Stimulated activated CD8-positive, alpha-beta memory T cell treated with anti-CD3 and anti-CD28 coated beads, Interleukin-15, amount 100 ng/mL, for 1 hour (primary cell): Measurements from ENCODE around the gene MRPL34.
"Not testable (repeated sequence)": the region's sequence is repeated elsewhere in the genome, so short reads cannot be mapped to it uniquely, and the experiment has no call there.

ENCODE experiments used
- DNase-seq: peaks from one replicate; pipeline ENCODE4 v3.0.0-alpha.2; 2020; ENCODE audit warnings: low read depth

MRPL34 gene

DNA sequence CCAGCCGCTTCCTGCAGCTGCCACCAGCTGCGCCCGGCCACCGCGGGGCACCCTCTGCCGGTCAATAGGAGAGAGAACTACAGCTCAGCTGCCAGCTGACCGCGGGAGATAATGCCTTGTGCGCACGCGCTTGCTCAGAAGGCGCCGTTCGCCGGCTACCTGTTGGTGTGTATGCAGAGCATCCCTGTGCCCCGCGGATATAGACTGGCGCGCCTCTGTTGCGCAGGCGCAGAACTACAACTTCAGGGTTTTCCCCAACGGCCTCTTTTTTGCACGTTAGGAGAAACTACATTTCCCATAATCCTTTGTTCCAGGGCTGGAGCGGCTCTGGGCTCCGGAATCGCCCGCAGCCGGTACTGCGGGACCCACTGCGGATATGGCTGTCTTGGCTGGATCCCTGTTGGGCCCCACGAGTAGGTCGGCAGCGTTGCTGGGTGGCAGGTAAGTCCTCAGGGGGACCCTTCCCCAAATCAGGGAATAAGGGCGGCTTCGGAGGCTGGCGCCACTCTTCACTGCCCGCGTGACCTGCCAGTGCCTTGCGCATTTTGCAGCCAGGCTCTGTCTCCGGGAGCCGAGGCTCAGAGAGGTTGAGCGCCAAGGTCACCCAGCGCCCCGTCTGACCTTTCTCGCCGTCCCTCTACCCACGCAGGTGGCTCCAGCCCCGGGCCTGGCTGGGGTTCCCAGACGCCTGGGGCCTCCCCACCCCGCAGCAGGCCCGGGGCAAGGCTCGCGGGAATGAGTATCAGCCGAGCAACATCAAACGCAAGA, at the start of gene MRPL34:
TSS of gene MRPL34 (plus strand) at position 356 of the 768 bp plus-strand sequence. CDS start at position 377, 21 bp downstream.
- peak; percentile 81 for DNase-seq

GRCh38 chr19:17256130-17256529, 49.5 kb upstream of the MRPL34 start:
- no peak for DNase-seq

DNA sequence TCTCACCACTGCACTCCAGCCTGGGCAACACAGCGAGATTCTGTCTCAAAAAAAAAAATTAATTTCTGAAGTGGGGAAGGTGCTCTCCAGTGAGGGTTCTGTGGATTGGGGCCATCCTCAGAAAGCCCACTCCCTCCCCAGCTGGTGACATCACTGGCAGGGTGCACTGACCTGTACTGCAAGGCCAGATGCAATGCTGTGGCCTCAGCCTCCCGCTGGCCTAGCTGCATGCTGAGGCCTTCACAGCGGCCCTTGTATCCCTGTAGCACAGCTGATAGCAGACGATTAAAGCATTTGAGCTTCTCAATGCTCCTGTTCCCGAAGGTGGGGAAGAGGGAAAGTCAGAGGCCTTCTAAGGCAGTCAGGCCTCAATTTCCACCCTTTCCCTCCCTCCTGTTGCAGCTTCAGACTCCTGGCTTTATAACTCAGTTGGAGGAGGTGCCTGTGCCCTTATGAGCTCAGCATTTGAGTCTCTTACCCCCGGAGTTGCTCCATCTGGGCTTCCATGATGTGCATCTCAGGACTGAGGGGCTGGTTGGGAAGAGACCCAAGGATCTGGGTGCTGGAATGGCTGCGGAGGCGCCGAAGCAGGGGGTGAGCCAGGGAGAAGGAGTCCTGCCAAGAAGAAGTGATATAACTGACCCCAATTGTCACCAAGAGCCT, 46.4 kb upstream of the MRPL34 start:
- DNase-seq, result no peak

GRCh38 chr19:17259934-17260333, 45.7 kb upstream of the MRPL34 start:
- DNase-seq, result no peak

DNA sequence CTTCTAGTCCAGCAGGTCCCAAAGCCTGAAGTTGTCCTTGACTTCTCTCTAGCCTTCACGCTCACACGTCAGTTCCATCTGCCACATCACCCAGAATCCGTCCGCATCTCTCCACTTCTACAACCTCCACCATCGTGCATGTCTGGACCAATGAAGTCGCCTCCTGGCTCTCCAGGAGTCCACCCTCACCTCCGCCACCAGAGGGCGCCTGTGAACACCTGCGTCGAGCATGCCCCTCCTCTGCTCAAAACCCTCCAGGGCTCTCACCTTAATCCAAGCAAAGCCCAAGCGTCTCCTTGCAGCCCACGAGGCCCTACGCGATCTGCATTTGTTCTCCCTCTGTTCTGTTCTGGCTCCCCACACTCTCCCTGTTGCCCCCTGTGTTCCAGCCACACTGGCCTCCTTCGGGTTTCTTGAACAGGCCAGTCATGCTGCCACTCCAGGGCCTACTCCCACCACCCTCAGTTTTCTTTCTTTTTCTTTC, 44.8 kb upstream of the MRPL34 start:
- peak; percentile 82 for DNase-seq

GRCh38 chr19:17262557-17262956, 43.1 kb upstream of the MRPL34 start:
- no peak for DNase-seq

DNA sequence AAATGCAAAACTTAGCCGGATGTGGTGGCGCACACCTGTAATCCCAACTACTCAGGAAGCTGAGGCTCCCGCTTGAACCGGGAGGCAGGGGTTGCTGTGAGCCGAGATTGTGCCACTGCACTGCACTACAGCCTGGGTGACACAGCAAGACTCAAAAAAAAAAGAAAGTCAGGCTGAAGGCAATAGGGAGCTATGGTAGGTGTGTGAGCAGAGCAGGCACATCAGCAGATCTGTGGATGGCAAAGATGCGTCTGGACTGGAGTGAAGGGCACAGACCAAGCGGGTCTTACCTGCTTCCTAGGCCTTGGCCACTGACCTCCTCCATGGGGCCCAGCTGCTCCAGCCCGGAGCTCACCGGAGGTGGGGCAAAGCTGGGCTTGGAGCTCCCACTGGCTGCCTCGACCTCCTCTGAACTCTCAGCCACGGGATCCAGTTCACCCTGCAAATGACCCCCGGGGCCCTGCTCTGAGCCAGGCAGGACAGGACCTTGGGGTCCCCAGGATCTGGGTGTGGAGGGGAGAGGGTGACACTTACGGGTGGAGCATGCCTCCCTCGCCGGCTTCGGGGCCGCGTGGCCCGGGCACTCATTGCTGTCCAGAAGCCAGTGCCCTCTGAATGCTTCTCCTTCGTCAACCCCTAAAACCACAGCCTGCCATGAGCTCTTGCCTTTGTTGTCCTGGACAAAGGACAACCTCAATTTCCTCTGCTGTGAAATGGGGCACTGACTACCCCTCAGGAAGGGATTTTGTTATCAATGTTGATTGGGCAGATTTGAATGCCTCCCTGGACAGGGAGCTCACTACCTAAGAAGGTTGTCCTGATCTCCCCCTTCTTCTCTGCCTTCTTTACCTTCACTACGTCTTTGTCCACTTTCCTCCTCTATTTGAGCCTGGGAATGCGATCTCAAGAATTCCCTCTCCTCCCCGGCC, 41.7 kb upstream of the MRPL34 start:
- no peak for DNase-seq

DNA sequence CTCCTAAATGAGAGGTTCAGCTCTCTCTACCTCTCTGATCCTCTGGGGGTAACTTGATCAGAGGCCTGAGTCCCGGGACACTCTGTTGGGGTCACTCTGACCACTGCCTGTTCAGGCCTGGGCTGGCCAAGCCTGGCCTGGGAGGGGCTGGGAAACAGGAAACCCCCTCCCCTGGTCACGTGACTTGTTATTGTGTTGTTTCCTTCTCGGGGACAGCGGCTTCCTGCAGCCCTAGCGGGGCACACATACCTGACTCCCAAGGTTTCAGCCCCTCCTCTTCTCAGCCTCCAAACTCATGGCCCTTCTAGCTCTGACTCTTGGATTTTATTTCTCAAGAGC, 41.1 kb upstream of the MRPL34 start, which contains the start of gene USHBP1:
TSS of gene USHBP1 (minus strand) at position 105 of the 339 bp plus-strand sequence. CDS start 446 bp downstream, outside the sequence.
- DNase-seq, result no peak

DNA sequence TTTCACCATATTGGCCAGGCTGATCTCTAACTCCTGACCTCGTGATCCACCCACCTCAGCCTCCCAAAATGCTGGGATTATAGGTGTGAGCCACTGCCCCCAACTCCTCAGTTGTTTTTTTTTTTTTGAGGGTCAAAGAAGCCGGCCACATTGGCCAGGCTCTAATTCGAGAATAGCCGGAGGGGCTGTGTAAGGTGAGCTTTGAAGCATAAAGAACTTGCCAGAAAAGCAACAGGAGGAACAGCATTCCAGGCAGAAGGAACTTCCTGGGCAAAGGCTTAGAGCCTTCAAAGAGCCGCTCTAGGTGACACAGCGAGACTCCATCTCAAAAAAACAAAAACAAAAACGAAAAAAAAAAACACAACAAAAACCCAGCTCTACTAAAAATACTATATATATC, 39.6 kb upstream of the MRPL34 start:
- no peak for DNase-seq

- DNase-seq, result no peak
Observed at GRCh38 chr19:17266589-17266974, 39.1 kb upstream of the MRPL34 start.

- peak; percentile 86 for DNase-seq
Observed at GRCh38 chr19:17266975-17267788, 38.5 kb upstream of the MRPL34 start, which contains the start of gene BABAM1. BABAM1 (plus strand) TSS chr19:17267443; CDS start chr19:17268807, 1,364 bp downstream.

DNA sequence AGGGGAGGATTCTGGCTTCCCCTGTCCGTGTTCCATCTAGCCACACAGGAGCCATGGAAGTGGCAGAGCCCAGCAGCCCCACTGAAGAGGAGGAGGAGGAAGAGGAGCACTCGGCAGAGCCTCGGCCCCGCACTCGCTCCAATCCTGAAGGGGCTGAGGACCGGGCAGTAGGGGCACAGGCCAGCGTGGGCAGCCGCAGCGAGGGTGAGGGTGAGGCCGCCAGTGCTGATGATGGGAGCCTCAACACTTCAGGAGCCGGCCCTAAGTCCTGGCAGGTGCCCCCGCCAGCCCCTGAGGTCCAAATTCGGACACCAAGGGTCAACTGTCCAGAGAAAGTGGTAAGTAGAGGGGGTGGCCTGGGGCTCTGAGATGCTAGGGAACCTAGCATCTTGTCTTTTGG, 36.9 kb upstream of the MRPL34 start:
- no peak for DNase-seq

GRCh38 chr19:17274892-17275291, 30.8 kb upstream of the MRPL34 start:
- not testable (repeated sequence) for DNase-seq

DNA sequence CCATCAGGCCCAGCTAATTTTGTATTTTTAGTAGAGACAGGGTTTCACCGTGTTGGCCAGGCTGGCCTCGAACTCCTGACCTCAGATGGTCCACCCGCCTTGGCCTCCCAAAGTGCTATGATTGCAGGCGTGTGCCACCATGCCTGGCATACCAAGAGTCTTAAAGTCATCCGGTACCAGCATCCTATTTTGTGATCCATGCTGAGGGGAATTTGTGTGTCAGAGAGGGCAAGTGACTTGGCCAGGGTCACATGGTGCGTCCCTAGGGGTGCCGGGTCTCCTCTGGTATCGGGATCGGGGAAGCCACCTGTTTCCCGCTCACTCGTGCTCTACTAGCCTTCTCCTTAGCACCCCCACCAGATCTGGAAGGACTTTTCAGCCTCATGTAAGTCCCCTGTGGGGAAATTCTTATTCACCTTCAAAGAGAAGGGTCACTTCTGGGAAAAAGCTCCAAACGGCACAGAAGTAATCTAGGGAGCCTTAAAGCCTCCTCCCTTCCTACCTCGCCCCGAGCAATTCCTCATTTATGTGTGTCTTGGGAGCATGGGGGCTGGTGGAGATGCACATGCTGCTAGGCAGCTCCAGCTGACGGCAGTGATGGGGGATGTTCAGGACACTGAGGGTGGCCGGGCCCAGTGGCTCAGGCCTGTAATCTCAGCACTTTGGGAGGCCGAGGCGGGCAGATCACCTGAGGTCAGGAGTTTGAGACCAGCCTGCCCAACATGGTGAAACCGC, 30.1 kb upstream of the MRPL34 start:
- DNase-seq, result no peak

- DNase-seq, result no peak
Observed at GRCh38 chr19:17279436-17279835, 26.2 kb upstream of the MRPL34 start.

- no peak for DNase-seq
Observed at GRCh38 chr19:17281391-17282304, 24.0 kb upstream of the MRPL34 start, which contains the start of gene ANKLE1. ANKLE1 (plus strand) TSS chr19:17281901; CDS start chr19:17281921, 20 bp downstream.

DNA sequence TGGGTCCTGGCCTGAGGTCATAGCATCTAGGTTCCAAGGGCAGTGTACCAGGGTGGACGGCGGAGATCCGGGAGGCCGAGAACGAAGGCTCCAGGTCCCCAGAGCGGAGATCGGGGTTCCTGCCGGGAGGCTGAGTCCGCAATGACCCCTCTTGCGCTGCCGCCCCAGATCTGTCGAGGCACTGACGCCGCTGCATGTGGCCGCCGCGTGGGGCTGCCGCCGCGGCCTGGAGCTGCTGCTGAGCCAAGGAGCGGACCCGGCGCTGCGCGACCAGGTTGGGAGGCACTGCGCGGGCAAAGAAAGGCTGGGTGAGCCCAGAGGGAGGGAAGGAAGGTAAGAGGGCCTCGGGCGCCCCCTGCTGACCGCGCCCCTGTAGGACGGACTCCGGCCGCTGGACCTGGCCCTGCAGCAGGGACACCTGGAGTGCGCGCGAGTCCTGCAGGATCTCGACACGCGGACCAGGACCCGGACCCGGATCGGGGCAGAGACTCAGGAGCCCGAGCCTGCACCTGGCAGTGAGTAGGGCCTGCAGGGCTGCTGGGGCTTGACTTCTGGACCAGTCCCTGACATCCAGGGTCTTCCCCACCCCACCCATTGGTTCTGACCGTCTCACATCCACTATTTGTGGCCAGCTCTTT, 23.1 kb upstream of the MRPL34 start:
- peak; percentile 60 for DNase-seq

DNA sequence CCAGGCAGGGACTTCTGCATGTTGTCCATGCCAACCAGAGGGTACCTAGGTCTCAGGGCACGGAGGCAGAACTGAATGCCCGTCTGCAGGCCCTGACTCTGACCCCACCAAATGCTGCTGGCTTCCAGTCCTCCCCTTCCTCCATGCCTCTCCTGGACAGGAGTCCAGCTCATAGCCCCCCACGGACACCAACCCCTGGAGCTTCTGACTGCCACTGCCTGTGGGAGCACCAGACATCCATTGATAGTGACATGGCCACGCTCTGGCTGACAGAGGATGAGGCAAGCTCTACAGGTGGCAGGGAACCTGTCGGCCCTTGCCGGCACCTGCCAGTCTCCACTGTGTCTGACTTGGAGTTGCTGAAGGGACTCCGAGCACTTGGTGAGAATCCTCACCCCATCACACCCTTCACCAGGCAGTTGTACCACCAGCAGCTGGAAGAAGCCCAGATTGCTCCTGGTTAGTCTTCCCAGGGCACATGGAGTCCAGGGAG, 22.1 kb upstream of the MRPL34 start:
- no peak for DNase-seq
